ENCODE data around the gene AMDHD2. TPM values are rescaled to one million over a fixed set of nuclear protein-coding genes. Genes with fewer than 3 reads are reported as not detected.
A peak's percentile ranks its signal among the peaks of the same experiment; 100 is the strongest.

The AMDHD2 gene
- total RNA-seq, 2 donors from 2014 or later, result 19.4 to 31.6 TPM

DNA sequence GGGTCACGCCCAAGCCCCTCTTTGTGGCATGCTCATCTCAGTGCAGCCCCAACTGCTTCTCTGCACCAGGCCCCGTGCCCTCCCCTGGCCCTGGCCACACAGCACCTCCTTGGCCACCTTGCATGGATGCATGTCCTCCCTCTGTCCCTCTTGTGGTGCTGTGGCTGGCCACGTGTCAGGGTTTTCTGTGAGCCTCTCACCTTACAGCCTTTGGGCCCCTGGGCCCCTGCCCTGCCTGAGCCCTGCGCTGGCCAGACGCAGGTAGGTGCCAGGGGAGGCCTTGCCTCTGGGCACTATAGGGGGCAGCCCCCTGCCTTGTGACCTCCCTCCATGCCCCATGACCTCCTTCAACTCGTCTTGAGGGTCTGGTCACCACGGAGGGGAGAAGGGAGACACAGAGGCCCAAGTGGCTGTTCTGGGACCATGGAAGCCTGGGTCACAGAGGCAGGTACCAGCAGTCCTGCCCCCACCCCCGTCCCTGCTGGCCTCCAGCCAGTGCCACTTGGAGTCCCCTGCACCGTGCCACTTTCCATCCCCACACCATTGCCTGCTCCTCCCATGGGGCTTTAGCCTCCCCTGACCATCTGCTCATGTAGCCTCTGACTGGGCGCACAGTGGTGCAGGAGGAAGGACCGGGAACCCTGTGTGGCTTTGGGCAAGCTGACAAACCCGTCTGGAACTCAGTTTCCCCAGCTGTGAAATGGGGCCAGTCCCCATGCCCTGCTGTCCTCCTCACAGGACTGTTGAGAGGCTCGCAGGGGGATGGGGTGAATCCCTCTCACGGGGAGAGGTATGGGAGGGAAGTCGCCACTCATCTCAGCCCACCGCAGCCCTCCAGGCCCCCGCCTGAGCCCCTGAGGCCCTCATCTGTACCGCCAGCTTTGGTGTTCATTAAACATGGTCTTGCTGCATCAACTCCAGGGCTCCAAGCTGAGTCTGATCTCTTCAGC lies 17.9 kb upstream of the AMDHD2 start:
- Histone ChIP-seq H3K27me3 (no peaks in the 10 kb centered on the region), H3K36me3 (no peaks in the 10 kb centered on the region), H3K4me1 (peaks cover 6% of the 10 kb centered on the region), H3K4me3 (no peak overlapping the region), H3K9me3 (no peaks in the 10 kb centered on the region), H3K27ac (no peak overlapping the region), H3K9ac (ENCODE audit: low read depth in 2 of 2, low read length in 2 of 2) (no peak overlapping the region)
- TF ChIP-seq, protein P1, sequence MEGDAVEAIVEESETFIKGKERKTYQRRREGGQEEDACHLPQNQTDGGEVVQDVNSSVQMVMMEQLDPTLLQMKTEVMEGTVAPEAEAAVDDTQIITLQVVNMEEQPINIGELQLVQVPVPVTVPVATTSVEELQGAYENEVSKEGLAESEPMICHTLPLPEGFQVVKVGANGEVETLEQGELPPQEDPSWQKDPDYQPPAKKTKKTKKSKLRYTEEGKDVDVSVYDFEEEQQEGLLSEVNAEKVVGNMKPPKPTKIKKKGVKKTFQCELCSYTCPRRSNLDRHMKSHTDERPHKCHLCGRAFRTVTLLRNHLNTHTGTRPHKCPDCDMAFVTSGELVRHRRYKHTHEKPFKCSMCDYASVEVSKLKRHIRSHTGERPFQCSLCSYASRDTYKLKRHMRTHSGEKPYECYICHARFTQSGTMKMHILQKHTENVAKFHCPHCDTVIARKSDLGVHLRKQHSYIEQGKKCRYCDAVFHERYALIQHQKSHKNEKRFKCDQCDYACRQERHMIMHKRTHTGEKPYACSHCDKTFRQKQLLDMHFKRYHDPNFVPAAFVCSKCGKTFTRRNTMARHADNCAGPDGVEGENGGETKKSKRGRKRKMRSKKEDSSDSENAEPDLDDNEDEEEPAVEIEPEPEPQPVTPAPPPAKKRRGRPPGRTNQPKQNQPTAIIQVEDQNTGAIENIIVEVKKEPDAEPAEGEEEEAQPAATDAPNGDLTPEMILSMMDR (IDR thresholded peaks at IDR 0.05), result no peak
- no peak for DNase-seq
- intact Hi-C loops (cut with DNase I), result no loop called here

DNA sequence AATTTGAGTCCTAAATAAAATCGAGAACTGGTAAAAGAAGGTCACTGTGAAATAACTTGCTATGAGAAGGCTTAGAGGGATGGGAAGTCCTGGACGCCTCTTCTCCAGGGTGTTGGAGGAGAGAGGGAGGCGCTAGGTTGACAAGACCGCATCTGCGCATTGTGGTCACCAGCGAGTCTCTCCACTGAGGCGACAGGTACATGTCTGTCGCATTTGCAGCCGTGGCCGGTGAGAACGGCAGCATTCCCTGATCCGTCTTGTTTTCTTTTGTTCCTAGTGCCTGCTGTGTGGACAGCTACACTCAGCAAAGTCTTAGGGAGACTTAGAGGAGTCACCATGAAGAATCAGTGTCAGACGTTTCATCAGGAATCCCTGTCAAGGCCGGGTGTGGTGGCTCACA lies 14.5 kb upstream of the AMDHD2 start:
- Histone ChIP-seq H3K9me3 (no peaks in the 10 kb centered on the region), H3K27ac (no peak overlapping the region), H3K36me3 (no peaks in the 10 kb centered on the region), H3K9ac (ENCODE audit: low read depth in 2 of 2, low read length in 2 of 2) (no peak overlapping the region), H3K4me3 (no peak overlapping the region), H3K27me3 (no peaks in the 10 kb centered on the region), H3K4me1 (peaks cover 6% of the 10 kb centered on the region)
- DNase-seq, result no peak
- intact Hi-C loops (cut with DNase I), result no loop called here
- TF ChIP-seq, protein P1 (IDR thresholded peaks at IDR 0.05), result no peak

DNA sequence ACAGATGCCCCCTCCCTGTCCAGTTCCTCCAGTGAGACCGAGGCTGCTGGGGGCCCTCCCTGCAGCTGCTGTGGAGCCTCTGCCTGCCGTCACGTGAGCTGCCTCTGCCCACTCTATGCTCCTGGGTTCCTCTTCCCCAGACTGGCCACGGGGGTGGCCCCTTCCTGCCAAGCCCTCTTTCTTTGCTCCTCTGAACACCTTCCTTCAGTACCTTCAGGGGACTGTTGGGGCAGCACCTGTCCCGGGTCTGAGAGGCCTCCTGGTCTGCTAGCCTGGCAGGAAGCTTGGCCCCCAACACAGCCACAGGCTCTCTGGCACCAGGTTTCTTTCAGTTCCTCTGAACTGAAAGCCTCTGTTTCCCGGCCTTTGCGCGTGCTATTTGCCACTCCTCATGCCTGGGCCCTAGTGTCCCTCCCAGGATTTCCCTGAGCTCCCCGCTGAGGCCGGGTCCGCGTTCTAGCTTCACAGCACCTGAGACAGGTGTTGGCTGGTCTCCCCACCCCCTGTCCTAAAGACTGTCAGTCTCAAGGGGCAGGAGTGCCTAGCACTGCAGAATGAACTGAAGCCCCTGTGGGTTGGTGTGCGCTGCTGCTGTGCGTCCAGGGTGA lies 13.0 kb upstream of the AMDHD2 start:
- Histone ChIP-seq H3K4me1 (peaks cover 4% of the 10 kb centered on the region), H3K27me3 (no peaks in the 10 kb centered on the region), H3K9ac (ENCODE audit: low read depth in 2 of 2, low read length in 2 of 2) (peak overlapping the region in 1 of 2 donors; percentile 40), H3K36me3 (no peaks in the 10 kb centered on the region), H3K9me3 (no peaks in the 10 kb centered on the region), H3K4me3 (no peak overlapping the region), H3K27ac (peak overlapping the region; percentile 60)
- no peak for DNase-seq
- intact Hi-C loops (cut with DNase I), result no loop called here
- TF ChIP-seq, protein P1 (IDR thresholded peaks at IDR 0.05), result no peak

DNA sequence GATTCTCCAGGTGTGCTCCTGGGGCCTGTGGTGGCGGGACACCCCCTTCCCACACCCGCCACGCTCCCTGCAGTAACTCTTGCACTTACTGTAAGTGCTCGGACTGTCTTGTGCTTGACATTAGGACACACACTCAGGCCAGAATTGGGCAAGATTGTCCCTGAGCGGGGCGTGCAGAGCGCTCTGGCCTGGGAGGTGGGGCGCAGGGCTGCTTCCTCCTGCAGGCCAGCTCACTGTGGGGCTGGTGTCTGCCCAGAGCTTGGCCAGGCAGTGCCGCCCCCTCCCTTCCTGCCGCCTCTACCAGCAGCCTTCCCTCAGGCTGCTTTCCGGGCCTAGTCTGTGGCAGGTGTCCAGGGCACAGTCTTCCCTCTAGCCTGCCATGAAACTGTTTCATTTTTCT lies 12.5 kb upstream of the AMDHD2 start:
- Histone ChIP-seq H3K4me3 (no peak overlapping the region), H3K9me3 (no peaks in the 10 kb centered on the region), H3K27me3 (no peaks in the 10 kb centered on the region), H3K9ac (ENCODE audit: low read depth in 2 of 2, low read length in 2 of 2) (peak overlapping the region in 1 of 2 donors; percentile 40), H3K27ac (peak overlapping the region; percentile 60), H3K36me3 (no peaks in the 10 kb centered on the region), H3K4me1 (peaks cover 3% of the 10 kb centered on the region)
- no peak for DNase-seq
- intact Hi-C loops (cut with DNase I), result no loop called here
- TF ChIP-seq, protein P1 (IDR thresholded peaks at IDR 0.05), result no peak

DNA sequence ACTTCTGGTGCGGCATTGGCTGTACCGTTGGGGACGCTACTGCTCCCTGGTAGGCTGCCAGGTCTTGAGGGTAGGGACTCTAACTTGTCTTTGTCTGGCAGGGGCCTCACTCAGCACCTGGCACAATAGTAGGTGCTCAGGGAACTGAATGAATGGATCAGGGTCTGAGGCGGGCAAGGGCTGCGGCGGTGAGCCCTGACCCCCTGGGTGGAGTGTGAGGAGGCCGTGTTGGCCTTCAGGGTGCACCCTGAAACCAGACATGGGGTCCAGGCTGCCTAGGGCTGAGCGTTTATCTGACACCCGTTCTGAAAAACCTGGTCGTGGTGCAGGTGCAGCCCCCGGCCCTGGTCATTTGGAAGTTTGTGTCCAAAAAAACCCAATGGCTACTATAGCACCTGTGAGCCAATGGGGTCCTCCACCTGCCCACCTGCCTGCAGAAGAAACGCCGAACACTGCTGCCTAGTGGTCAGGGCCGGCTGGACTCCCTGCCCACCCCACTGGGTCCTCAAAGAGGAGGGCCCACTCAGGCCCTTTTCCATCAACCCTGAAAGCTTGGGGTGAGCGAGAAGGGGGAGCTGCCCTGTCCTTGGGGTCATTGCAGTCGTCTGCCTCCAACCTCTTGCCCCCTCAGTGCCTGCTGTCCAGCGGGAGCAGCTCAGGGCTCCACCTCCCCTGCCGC lies 11.3 kb upstream of the AMDHD2 start:
- Histone ChIP-seq H3K27ac (no peak overlapping the region), H3K9me3 (no peaks in the 10 kb centered on the region), H3K36me3 (no peaks in the 10 kb centered on the region), H3K27me3 (no peaks in the 10 kb centered on the region), H3K9ac (ENCODE audit: low read depth in 2 of 2, low read length in 2 of 2) (no peak overlapping the region), H3K4me1 (no peaks in the 10 kb centered on the region), H3K4me3 (no peak overlapping the region)
- intact Hi-C loops (cut with DNase I), result no loop called here
- TF ChIP-seq, protein P1 (IDR thresholded peaks at IDR 0.05), result no peak
- DNase-seq, result no peak

Data from colonic mucosa (tissue), 4 donors.